ENCODE measurements around the gene PTGIS. TPM values are rescaled to one million over a fixed set of nuclear protein-coding genes. Genes with fewer than 3 reads are reported as not detected.

Gene PTGIS
- total RNA-seq, 2 donors from 2014 or later: 14.1 to 20.9 TPM

DNA sequence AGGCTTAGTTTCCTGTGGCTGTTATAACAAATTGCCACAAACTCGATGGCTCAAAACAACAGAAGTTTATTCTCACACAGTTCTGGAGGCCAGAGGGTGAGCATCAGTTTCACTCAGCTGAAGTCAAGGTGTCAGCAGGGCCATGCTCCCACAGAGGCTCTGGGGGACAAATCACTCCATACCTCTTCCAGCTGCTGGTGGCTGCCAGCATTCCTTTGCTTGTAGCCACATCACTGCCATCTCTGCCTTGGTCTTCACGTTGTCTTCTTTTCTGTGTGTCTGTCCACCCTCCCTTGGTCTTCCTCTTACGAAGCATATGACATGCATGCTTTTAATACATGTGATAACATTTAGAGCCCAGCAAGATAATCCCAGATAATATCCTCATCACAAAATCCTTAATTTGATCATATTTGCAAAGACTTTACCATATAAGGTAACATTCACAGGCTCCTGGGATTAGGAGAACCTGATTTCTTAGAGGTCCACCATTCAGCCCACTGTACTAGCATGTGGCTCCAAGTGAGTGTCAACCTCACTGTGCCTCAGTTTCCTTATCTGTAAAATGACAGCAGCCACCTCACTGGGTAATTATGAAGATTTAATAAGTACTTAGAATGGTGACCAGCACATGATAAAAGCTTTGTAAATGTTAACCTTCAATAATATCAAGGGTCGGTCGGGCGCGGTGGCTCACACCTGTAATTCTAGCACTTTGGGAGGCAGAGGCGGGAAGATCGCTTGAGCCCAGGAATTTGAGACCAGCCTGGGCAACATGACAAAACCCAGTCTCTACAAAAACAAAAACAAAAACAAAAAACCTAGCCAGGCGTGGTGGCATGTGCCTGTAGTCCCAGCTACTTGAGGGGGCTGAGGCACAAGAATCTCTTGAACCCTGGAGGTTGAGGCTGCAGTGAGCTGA lies 14.7 kb upstream of the PTGIS start:
- Mint-ChIP-seq H3K36me3 (ENCODE audit: low read depth) (no peaks in the 10 kb centered on the region), H3K27me3 (ENCODE audit: insufficient read depth) (no peaks in the 10 kb centered on the region), H3K9me3 (peaks cover 8% of the 10 kb centered on the region), H3K4me1 (no peaks in the 10 kb centered on the region), H3K4me3 (no peak overlapping the region), H3K27ac (no peak overlapping the region)
- no peak for DNase-seq
- H3K27ac ChIP-seq (ENCODE audit: low read depth, low read length): no peak overlapping the region
- TF ChIP-seq, protein P1, sequence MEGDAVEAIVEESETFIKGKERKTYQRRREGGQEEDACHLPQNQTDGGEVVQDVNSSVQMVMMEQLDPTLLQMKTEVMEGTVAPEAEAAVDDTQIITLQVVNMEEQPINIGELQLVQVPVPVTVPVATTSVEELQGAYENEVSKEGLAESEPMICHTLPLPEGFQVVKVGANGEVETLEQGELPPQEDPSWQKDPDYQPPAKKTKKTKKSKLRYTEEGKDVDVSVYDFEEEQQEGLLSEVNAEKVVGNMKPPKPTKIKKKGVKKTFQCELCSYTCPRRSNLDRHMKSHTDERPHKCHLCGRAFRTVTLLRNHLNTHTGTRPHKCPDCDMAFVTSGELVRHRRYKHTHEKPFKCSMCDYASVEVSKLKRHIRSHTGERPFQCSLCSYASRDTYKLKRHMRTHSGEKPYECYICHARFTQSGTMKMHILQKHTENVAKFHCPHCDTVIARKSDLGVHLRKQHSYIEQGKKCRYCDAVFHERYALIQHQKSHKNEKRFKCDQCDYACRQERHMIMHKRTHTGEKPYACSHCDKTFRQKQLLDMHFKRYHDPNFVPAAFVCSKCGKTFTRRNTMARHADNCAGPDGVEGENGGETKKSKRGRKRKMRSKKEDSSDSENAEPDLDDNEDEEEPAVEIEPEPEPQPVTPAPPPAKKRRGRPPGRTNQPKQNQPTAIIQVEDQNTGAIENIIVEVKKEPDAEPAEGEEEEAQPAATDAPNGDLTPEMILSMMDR (conservative IDR thresholded peaks at IDR 0.05): no peak
- H3K4me1 ChIP-seq (ENCODE audit: control insufficient read depth, insufficient read depth, low read length): peaks cover 2% of the 10 kb centered on the region
- peak overlapping the region; percentile 50 for H3K4me3 ChIP-seq (ENCODE audit: low read length)
- peaks cover 14% of the 10 kb centered on the region for H3K9me3 ChIP-seq (ENCODE audit: control insufficient read depth, low read length)
- 95 to 100% methylated on average over 6 to 10 of the region's 10 CpGs for WGBS, 2 experiments (ENCODE audit: insufficient coverage in 1 of 2, insufficient read length in 1 of 2)
- no peaks in the 10 kb centered on the region for H3K27me3 ChIP-seq (ENCODE audit: control insufficient read depth, insufficient read depth, low read length, poor library complexity, severe bottlenecking)
- H3K9ac ChIP-seq (ENCODE audit: extremely low read depth, low read length, poor library complexity, severe bottlenecking): no peak overlapping the region
- no peaks in the 10 kb centered on the region for H3K36me3 ChIP-seq (ENCODE audit: control insufficient read depth, insufficient read depth, low read length)

- 95% methylated on average over 1 of the region's 1 CpG; no CpG with 5 or more reads in 1 of the 2 experiments for WGBS, 2 experiments (ENCODE audit: insufficient coverage in 1 of 2, insufficient read length in 1 of 2)
- peaks cover 8% of the 10 kb centered on the region for H3K9me3 Mint-ChIP-seq
- no peaks in the 10 kb centered on the region for H3K36me3 Mint-ChIP-seq (ENCODE audit: low read depth)
- Histone ChIP-seq H3K4me1 (ENCODE audit: control insufficient read depth, insufficient read depth, low read length) (peaks cover 2% of the 10 kb centered on the region), H3K9me3 (ENCODE audit: control insufficient read depth, low read length) (peaks cover 14% of the 10 kb centered on the region), H3K4me3 (ENCODE audit: low read length) (no peak overlapping the region), H3K27me3 (ENCODE audit: control insufficient read depth, insufficient read depth, low read length, poor library complexity, severe bottlenecking) (no peaks in the 10 kb centered on the region), H3K36me3 (ENCODE audit: control insufficient read depth, insufficient read depth, low read length) (no peaks in the 10 kb centered on the region), H3K27ac (ENCODE audit: low read depth, low read length) (no peak overlapping the region), H3K9ac (ENCODE audit: extremely low read depth, low read length, poor library complexity, severe bottlenecking) (no peak overlapping the region)
- H3K27me3 Mint-ChIP-seq (ENCODE audit: insufficient read depth): peaks cover 6% of the 10 kb centered on the region
- no peak for DNase-seq
- TF ChIP-seq, protein P1 (conservative IDR thresholded peaks at IDR 0.05): no peak
- H3K27ac Mint-ChIP-seq: no peak overlapping the region
- H3K4me1 Mint-ChIP-seq: no peaks in the 10 kb centered on the region
- H3K4me3 Mint-ChIP-seq: no peak overlapping the region
These were observed 13.5 kb upstream of the PTGIS start for GRCh38 chr20:49581482-49581881.

- DNase-seq: no peak
- no peaks in the 10 kb centered on the region for H3K27me3 ChIP-seq (ENCODE audit: control insufficient read depth, insufficient read depth, low read length, poor library complexity, severe bottlenecking)
- H3K27ac ChIP-seq (ENCODE audit: low read depth, low read length): no peak overlapping the region
- Mint-ChIP-seq H3K27ac (no peak overlapping the region), H3K27me3 (ENCODE audit: insufficient read depth) (peaks cover 7% of the 10 kb centered on the region), H3K4me1 (no peaks in the 10 kb centered on the region), H3K9me3 (peaks cover 8% of the 10 kb centered on the region), H3K4me3 (no peak overlapping the region), H3K36me3 (ENCODE audit: low read depth) (no peaks in the 10 kb centered on the region)
- TF ChIP-seq, protein P1 (conservative IDR thresholded peaks at IDR 0.05): no peak
- no peak overlapping the region for H3K4me3 ChIP-seq (ENCODE audit: low read length)
- peaks cover 2% of the 10 kb centered on the region for H3K4me1 ChIP-seq (ENCODE audit: control insufficient read depth, insufficient read depth, low read length)
- 85 to 100% methylated on average over 1 of the region's 1 CpG for WGBS, 2 experiments (ENCODE audit: insufficient coverage in 1 of 2, insufficient read length in 1 of 2)
- H3K9ac ChIP-seq (ENCODE audit: extremely low read depth, low read length, poor library complexity, severe bottlenecking): no peak overlapping the region
- no peaks in the 10 kb centered on the region for H3K36me3 ChIP-seq (ENCODE audit: control insufficient read depth, insufficient read depth, low read length)
- peaks cover 14% of the 10 kb centered on the region for H3K9me3 ChIP-seq (ENCODE audit: control insufficient read depth, low read length)
These were observed 12.9 kb upstream of the PTGIS start for GRCh38 chr20:49580813-49581174.

Measured in endodermal cell (in vitro differentiated cells).